ENCODE data around the gene FUCA1.
"Not testable (repeated sequence)": the region's sequence is repeated elsewhere in the genome, so short reads cannot be mapped to it uniquely, and the experiment has no call there.

The FUCA1 gene

DNA sequence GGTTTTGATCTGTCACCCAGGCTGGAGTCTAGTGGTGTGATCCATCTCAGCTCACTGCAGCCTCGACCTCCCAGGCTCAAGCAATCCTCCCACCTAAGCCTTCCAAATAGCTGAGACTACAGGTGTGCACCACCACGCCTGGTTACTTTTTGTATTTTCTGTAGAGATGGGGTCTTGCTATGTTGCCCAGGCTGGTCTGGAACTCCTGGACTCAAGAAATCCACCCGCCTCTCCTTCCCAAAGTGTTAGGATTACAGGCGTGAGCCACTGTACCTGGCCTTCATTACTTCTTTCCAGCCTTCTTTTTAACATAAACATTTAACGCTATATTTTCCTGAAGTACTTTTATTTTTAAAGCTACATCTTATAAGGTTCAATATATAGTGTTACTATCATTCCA lies 24.4 kb downstream of the FUCA1 start:
- no peaks in the 10 kb centered on the region for H3K9me3 ChIP-seq
- no peaks in the 10 kb centered on the region for H3K27me3 ChIP-seq
- H3K36me3 ChIP-seq, result peaks cover 23% of the 10 kb centered on the region
- TF ChIP-seq, protein P1, sequence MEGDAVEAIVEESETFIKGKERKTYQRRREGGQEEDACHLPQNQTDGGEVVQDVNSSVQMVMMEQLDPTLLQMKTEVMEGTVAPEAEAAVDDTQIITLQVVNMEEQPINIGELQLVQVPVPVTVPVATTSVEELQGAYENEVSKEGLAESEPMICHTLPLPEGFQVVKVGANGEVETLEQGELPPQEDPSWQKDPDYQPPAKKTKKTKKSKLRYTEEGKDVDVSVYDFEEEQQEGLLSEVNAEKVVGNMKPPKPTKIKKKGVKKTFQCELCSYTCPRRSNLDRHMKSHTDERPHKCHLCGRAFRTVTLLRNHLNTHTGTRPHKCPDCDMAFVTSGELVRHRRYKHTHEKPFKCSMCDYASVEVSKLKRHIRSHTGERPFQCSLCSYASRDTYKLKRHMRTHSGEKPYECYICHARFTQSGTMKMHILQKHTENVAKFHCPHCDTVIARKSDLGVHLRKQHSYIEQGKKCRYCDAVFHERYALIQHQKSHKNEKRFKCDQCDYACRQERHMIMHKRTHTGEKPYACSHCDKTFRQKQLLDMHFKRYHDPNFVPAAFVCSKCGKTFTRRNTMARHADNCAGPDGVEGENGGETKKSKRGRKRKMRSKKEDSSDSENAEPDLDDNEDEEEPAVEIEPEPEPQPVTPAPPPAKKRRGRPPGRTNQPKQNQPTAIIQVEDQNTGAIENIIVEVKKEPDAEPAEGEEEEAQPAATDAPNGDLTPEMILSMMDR (IDR thresholded peaks at IDR 0.05), result no peak
- peaks cover 3% of the 10 kb centered on the region in 2 experiments for H3K4me1 ChIP-seq (ENCODE audit: control insufficient read depth in 1 of 2, insufficient read depth in 1 of 2, low read depth in 1 of 2, low read length in 1 of 2)
- H3K27ac ChIP-seq, result no peak overlapping the region
- no peak overlapping the region for H3K4me3 ChIP-seq (ENCODE audit: low read depth in 1 of 2, low read length in 1 of 2)

DNA sequence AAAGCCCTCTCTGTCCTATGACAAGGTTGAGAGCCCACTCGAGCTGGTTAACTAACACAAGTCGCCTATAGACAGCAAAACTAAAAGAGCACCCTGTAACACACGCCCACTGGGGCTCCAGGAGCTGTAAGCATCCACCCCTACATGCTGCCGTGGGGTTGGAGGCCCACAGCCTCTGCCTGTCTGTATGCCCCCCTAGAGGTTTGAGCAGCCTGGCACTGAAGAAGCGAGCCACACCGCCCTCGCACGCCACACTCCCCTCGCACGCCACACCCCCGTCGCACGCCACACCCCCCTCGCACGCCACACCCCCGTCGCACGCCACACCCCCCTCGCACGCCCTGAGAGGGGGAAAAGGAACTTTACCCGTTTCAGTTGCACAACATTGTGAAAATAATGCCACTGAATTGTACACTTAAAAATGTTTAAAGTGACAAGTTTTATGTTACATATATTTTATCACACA lies 29.7 kb downstream of the FUCA1 start:
- Histone ChIP-seq H3K36me3 (no peaks in the 10 kb centered on the region), H3K27ac (peak overlapping the region; percentile 55), H3K9me3 (no peaks in the 10 kb centered on the region), H3K4me3 (ENCODE audit: low read depth in 1 of 2, low read length in 1 of 2) (peak overlapping the region; percentile 52), H3K27me3 (peaks cover 3% of the 10 kb centered on the region), H3K4me1 (ENCODE audit: control insufficient read depth in 1 of 2, insufficient read depth in 1 of 2, low read depth in 1 of 2, low read length in 1 of 2) (peaks cover 12 to 18% of the 10 kb centered on the region in 2 experiments)
- TF ChIP-seq, protein P1 (IDR thresholded peaks at IDR 0.05), result no peak

DNA sequence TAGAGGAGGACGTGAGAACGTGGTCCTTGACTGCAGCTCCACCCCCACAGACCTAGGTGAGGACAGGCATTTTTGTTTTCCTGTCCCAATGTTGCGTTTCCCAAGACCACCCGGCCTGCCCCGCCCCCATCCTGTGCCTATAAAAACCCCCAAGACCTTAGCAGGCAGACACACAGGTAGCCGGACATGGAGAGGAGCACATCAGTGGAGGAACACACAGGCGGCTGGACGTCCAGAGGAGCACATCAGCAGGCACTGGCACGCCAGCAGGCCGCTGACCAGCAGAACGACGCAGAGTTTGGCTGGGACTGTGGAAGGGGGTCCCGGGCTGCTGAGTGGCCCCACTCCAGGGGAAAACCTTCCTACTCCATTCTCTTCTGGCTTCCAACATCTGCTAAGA lies 30.2 kb downstream of the FUCA1 start:
- Histone ChIP-seq H3K4me1 (ENCODE audit: control insufficient read depth in 1 of 2, insufficient read depth in 1 of 2, low read depth in 1 of 2, low read length in 1 of 2) (peaks cover 12 to 18% of the 10 kb centered on the region in 2 experiments), H3K4me3 (ENCODE audit: low read depth in 1 of 2, low read length in 1 of 2) (peak overlapping the region; percentile 52), H3K36me3 (no peaks in the 10 kb centered on the region), H3K27me3 (peaks cover 3% of the 10 kb centered on the region), H3K9me3 (no peaks in the 10 kb centered on the region), H3K27ac (no peak overlapping the region)
- TF ChIP-seq, protein P1 (IDR thresholded peaks at IDR 0.05), result no peak

DNA sequence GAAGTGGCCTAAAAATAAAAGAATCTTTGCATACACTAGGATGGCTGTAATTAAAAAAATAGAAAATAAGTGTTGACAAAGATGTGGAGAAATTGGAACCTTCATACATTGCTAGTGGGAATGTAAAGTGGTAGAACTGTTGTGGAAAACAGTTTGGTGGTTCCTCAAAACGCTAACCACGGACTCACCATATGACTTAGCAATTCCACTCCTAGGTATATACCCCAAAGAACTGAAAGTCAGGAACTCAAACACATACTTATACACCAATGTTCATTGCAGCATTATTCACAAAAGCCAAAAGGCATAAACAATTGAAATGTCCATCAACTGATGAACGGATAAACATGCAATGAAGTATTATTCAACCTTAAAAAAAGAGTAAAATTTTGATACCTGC lies 32.1 kb downstream of the FUCA1 start:
- TF ChIP-seq, protein P1 (IDR thresholded peaks at IDR 0.05), result no peak
- peak overlapping the region; percentile 29 for H3K27ac ChIP-seq
- no peaks in the 10 kb centered on the region for H3K36me3 ChIP-seq
- H3K4me1 ChIP-seq (ENCODE audit: control insufficient read depth in 1 of 2, insufficient read depth in 1 of 2, low read depth in 1 of 2, low read length in 1 of 2), result peaks cover 12 to 18% of the 10 kb centered on the region in 2 experiments
- H3K27me3 ChIP-seq, result peaks cover 3% of the 10 kb centered on the region
- H3K4me3 ChIP-seq (ENCODE audit: low read depth in 1 of 2, low read length in 1 of 2), result no peak overlapping the region
- H3K9me3 ChIP-seq, result no peaks in the 10 kb centered on the region

DNA sequence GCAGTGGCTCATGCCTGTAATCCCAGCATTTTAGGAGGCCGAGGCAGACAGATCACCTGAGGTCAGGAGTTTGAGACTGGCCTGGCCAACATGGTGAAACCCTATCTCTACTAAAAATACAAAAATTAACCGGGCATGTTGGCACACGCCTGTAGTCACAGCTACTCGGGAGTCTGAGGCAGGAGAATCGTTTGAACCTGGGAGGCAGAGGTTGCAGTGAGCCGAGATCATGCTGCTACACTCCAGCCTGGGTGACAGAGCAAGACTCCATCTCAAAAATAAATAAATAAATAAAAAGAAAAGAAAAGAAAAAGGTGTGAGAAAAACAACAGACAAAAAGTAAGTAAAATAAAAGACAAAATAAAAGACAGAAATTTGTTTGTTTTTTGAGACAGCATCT lies 33.9 kb downstream of the FUCA1 start:
- not testable (repeated sequence) for H3K36me3 ChIP-seq; H3K27ac ChIP-seq; H3K27me3 ChIP-seq; H3K9me3 ChIP-seq; H3K4me3 ChIP-seq (ENCODE audit: low read depth in 1 of 2, low read length in 1 of 2)
- peaks cover 12 to 18% of the 10 kb centered on the region in 2 experiments for H3K4me1 ChIP-seq (ENCODE audit: control insufficient read depth in 1 of 2, insufficient read depth in 1 of 2, low read depth in 1 of 2, low read length in 1 of 2)

DNA sequence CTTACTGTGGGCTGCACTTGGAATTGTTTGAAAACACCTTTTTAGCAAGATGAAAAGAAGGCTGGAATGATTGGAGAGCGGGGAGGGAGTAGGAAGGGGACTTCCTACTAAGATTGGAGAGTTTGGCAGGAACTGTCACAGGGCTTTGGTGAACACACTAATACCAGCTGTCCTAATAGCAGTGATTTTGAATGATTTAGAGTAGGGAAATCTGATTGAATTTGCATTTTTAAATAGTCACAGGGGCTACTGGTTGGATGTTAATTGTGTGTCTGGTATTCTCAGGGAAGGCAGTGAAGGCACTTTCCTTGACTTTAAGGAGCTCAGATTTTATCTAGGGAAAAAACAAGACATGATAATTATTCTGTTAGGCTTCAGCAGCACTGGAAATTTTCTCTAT lies 40.4 kb downstream of the FUCA1 start:
- TF ChIP-seq, protein P1 (IDR thresholded peaks at IDR 0.05), result no peak
- H3K4me1 ChIP-seq (ENCODE audit: control insufficient read depth in 1 of 2, insufficient read depth in 1 of 2, low read depth in 1 of 2, low read length in 1 of 2), result peaks cover 10 to 18% of the 10 kb centered on the region in 2 experiments
- H3K27me3 ChIP-seq, result no peaks in the 10 kb centered on the region
- H3K36me3 ChIP-seq, result no peaks in the 10 kb centered on the region
- H3K9me3 ChIP-seq, result no peaks in the 10 kb centered on the region
- no peak overlapping the region for H3K27ac ChIP-seq
- no peak overlapping the region for H3K4me3 ChIP-seq (ENCODE audit: low read depth in 1 of 2, low read length in 1 of 2)

DNA sequence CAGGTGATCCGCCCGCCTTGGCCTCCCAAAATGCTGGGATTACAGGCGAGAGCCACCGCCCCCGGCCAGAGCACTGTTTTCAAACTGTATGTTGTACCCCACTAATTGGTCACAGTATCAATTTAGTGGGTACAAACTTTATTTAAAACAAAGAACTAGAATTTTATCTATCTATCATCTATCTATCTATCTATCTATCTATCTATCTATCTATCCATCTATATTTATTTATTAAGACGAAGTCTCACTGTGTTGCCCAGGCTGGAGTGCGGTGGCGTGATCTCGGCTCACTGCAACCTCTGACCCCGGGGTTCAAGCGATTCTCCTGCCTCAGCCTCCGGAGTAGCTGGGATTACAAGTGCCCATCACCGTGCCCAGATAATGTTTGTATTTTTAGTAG lies 41.5 kb downstream of the FUCA1 start:
- not testable (repeated sequence) for H3K4me3 ChIP-seq (ENCODE audit: low read depth in 1 of 2, low read length in 1 of 2); H3K27ac ChIP-seq; H3K9me3 ChIP-seq; H3K36me3 ChIP-seq; H3K27me3 ChIP-seq
- H3K4me1 ChIP-seq (ENCODE audit: control insufficient read depth in 1 of 2, insufficient read depth in 1 of 2, low read depth in 1 of 2, low read length in 1 of 2), result peaks cover 10 to 18% of the 10 kb centered on the region in 2 experiments
